HCT116 (cell line): Measurements from ENCODE around the gene KLRG1. TPM values are rescaled to one million over a fixed set of nuclear protein-coding genes. Genes with fewer than 3 reads are reported as not detected.

Experiments used
- ATAC-seq: fragments of 200-7000 bp; cut with Tn5 transposase; 2 replicates; pipeline ENCODE4 v1.9.1; 2020; ENCODE audit warnings: mild to moderate bottlenecking, moderate library complexity
- BruUV-seq: library from RNA; stranded (reverse); fragments of 400-500 nt; replicated peaks from 2 replicates; lab custom pipeline; 2021; lab: Mats Ljungman, UMichigan
- CTCF ChIA-PET: fragments of 300-600 bp; sonication (Branson Sonifier 250); formaldehyde crosslinking; loops from one replicate; lab custom pipeline; 2021; ENCODE audit warnings: antibody characterized with exemption; lab: Charles Lee
- POLR2A ChIA-PET: fragments of 300-600, 350-600 bp; sonication (Branson Sonifier 250); formaldehyde crosslinking; loops from one replicate; lab custom pipeline; 2021; ENCODE audit warnings: antibody characterized with exemption; lab: Charles Lee
- RAD21 ChIA-PET, 2 experiments: fragments of 300-600 bp; sonication (Branson Sonifier 250); formaldehyde crosslinking; loops; one replicate each; lab custom pipeline; 2023; ENCODE audit warnings: low total read pairs in 2 of 2; ENCODE audit not compliant: uncharacterized antibody in 2 of 2, unreplicated experiment in 2 of 2, low non-redundant PET in 1 of 2; lab: Charles Lee
- DNase-seq: peaks from one replicate; pipeline ENCODE4 v3.0.0-alpha.2; 2010; ENCODE audit warnings: low read depth, low spot score
- H2AFZ ChIP-seq: fragments of 200-600 bp; shearing (Covaris generic), sonication (generic); 2 replicates; pipeline ENCODE4 v1.6.1; 2017; ENCODE audit warnings: low read depth, mixed run types, mixed read lengths, antibody characterized with exemption, low read length; ENCODE audit not compliant: poor library complexity, severe bottlenecking
- H3K27ac ChIP-seq: 2 replicates; pipeline ENCODE4 v1.5.1; 2012; ENCODE audit warnings: low read depth, low read length
- H3K27me3 ChIP-seq: fragments of 200-600 bp; sonication (generic); 2 replicates; pipeline ENCODE4 v1.6.1; 2016; ENCODE audit warnings: mixed run types, low read length, mixed read lengths; ENCODE audit not compliant: insufficient read depth
- H3K36me3 ChIP-seq, 2 experiments: fragments of 200-500 bp in 1 of 2; fragments of 200-600 bp in 1 of 2; sonication (Bioruptor generic) in 1 of 2; sonication (generic) in 1 of 2; 2 replicates each; pipeline versions ENCODE4 v1.5.1 to v1.6.1; 2014 to 2016; ENCODE audit warnings: low read length in 2 of 2, inconsistent platforms in 1 of 2, mixed read lengths in 1 of 2, mixed run types in 1 of 2; ENCODE audit not compliant: insufficient read depth in 2 of 2, control insufficient read depth in 1 of 2
- H3K4me1 ChIP-seq, 2 experiments: fragments of 200-600 bp in 1 of 2; sonication (generic) in 1 of 2; 2 replicates each; pipeline versions ENCODE4 v1.5.1 to v1.6.1; 2012 to 2017; ENCODE audit warnings: low read length in 2 of 2, inconsistent platforms in 1 of 2, mild to moderate bottlenecking in 1 of 2, mixed read lengths in 1 of 2, mixed run types in 1 of 2, moderate library complexity in 1 of 2; ENCODE audit not compliant: insufficient read depth in 2 of 2, control insufficient read depth in 1 of 2
- H3K4me2 ChIP-seq: fragments of 200-600 bp; sonication (generic); 2 replicates; pipeline ENCODE4 v1.6.1; 2017; ENCODE audit warnings: mixed run types, low read length, mixed read lengths
- H3K4me3 ChIP-seq, 2 experiments: fragments of 200-600 bp in 1 of 2; sonication (generic) in 1 of 2; replicated peaks in 1 of 2; 2 replicates each; pipeline ENCODE4 v1.5.1; 2011 to 2016; ENCODE audit warnings: low read length in 2 of 2, control low read depth in 1 of 2, low read depth in 1 of 2, mild to moderate bottlenecking in 1 of 2, mixed read lengths in 1 of 2, mixed run types in 1 of 2
- H3K79me2 ChIP-seq: fragments of 200-600 bp; sonication (generic); 2 replicates; pipeline ENCODE4 v1.6.1; 2017; ENCODE audit warnings: mild to moderate bottlenecking, mixed run types, low read length, moderate library complexity, mixed read lengths; ENCODE audit not compliant: insufficient read depth
- H3K9ac ChIP-seq: fragments of 200-600 bp; sonication (generic); 2 replicates; pipeline ENCODE4 v1.6.1; 2016; ENCODE audit warnings: low read length, mixed read lengths
- H3K9me2 ChIP-seq: fragments of 200-600 bp; sonication (generic), shearing (Covaris generic); 2 replicates; pipeline ENCODE4 v1.6.1; 2017; ENCODE audit warnings: mixed run types, mild to moderate bottlenecking, moderate library complexity; ENCODE audit not compliant: insufficient read depth
- H3K9me3 ChIP-seq, 2 experiments: fragments of 200-500 bp in 1 of 2; fragments of 200-600 bp in 1 of 2; sonication (Bioruptor generic) in 1 of 2; sonication (generic) in 1 of 2; 2 replicates each; pipeline ENCODE4 v1.6.1; 2014 to 2017; ENCODE audit warnings: low read length in 2 of 2, mixed read lengths in 2 of 2, inconsistent platforms in 1 of 2, low read depth in 1 of 2, mild to moderate bottlenecking in 1 of 2, mixed run types in 1 of 2, moderate library complexity in 1 of 2; ENCODE audit not compliant: control insufficient read depth in 1 of 2, insufficient read depth in 1 of 2
- H4K20me1 ChIP-seq: fragments of 200-600 bp; sonication (generic), shearing (Covaris generic); 2 replicates; pipeline ENCODE4 v1.6.1; 2017; ENCODE audit warnings: mixed run types, mild to moderate bottlenecking, moderate library complexity; ENCODE audit not compliant: insufficient read depth
- CEBPB ChIP-seq: IDR thresholded peaks from 2 replicates; pipeline ENCODE4 v1.6.1; 2012; ENCODE audit warnings: low read depth
- ELF1 ChIP-seq: IDR thresholded peaks from 2 replicates; pipeline ENCODE4 v1.6.1; 2012; ENCODE audit warnings: low read depth, borderline replicate concordance
- EZH2phosphoT487 ChIP-seq: fragments of 200-600 bp; IDR thresholded peaks from 2 replicates; pipeline ENCODE4 v1.6.1; 2018; ENCODE audit warnings: antibody characterized with exemption, borderline replicate concordance
- JUND ChIP-seq: IDR thresholded peaks from 2 replicates; pipeline ENCODE4 v1.6.1; 2012
- POLR2AphosphoS5 ChIP-seq: IDR thresholded peaks from 2 replicates; pipeline ENCODE4 v1.6.1; 2011; ENCODE audit warnings: mild to moderate bottlenecking, low read depth, low read length, moderate library complexity
- YY1 ChIP-seq: IDR thresholded peaks from 2 replicates; pipeline ENCODE4 v1.6.1; 2011; ENCODE audit warnings: low read length, low read depth, moderate library complexity, mild to moderate bottlenecking; ENCODE audit not compliant: insufficient replicate concordance; ENCODE audit errors: extremely low read depth
- intact Hi-C: fragments of 100-400 bp; cut with micrococcal nuclease; formaldehyde crosslinking; loops from 2 replicates; pipeline ENCODE4 v1.10.0; 2022
- total RNA-seq: library from RNA; stranded (reverse); gene quantifications from one replicate; pipeline ENCODE4 v1.2.1, GENCODE V29; 2021; ENCODE audit not compliant: unreplicated experiment
- TF ChIP-seq, protein P1 (sequence below): IDR thresholded peaks from 2 replicates; pipeline ENCODE4 v1.6.1; 2011; ENCODE audit warnings: mild to moderate bottlenecking, low read length, moderate library complexity; ENCODE audit not compliant: insufficient replicate concordance; ENCODE audit errors: extremely low read depth
- TF ChIP-seq, protein P2 (sequence below): IDR thresholded peaks from 2 replicates; pipeline ENCODE4 v1.6.1; 2012

Gene KLRG1
- total RNA-seq, 1 experiment from 2014 or later, result 1.5 TPM

DNA sequence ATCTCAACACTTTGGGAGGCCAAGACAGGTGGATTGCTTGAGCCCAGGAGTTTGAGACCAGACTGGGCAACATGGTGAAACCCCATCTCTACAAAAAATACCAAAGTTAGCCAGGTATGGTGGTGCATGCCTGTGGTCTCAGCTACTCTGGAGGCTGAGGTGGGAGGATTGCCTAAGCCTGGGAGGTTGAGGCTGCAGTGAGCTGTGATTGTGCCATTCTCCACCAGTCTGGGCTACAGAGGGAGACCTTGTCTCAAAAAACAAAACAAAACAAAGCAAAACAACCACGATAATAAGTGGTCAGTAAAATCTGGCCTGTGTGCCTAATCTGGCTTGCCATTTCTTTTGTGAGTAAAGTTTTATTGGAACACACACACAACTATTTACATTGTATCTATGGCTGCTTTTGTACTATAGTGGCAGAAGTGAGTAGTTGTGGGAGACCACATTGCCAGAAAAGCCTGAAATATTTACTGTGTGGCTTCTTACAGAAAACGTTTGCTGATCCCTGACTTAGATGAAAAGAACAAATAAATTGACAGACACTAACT, 19.4 kb upstream of the KLRG1 start:
- Histone ChIP-seq H3K4me1 (no peaks in the 10 kb centered on the region), H3K79me2 (no peaks in the 10 kb centered on the region), H3K27ac (no peak overlapping the region), H3K36me3 (no peaks in the 10 kb centered on the region), H3K9me2 (no peaks in the 10 kb centered on the region), H3K4me3 (no peak overlapping the region), H2AFZ (no peak overlapping the region), H3K9me3 (peaks cover 7 to 11% of the 10 kb centered on the region in 2 experiments; a peak in 2 of 4 replicates), H3K9ac (no peak overlapping the region), H4K20me1 (no peaks in the 10 kb centered on the region), H3K27me3 (no peaks in the 10 kb centered on the region), H3K4me2 (no peak overlapping the region)
- no TSS peak for BruUV-seq
- intact Hi-C loops, result no loop called here
- CTCF ChIA-PET, result no interaction called here
- no peak for TF ChIP-seq ELF1
- no peak for TF ChIP-seq YY1
- no peak for TF ChIP-seq JUND
- TF ChIP-seq, protein P1, sequence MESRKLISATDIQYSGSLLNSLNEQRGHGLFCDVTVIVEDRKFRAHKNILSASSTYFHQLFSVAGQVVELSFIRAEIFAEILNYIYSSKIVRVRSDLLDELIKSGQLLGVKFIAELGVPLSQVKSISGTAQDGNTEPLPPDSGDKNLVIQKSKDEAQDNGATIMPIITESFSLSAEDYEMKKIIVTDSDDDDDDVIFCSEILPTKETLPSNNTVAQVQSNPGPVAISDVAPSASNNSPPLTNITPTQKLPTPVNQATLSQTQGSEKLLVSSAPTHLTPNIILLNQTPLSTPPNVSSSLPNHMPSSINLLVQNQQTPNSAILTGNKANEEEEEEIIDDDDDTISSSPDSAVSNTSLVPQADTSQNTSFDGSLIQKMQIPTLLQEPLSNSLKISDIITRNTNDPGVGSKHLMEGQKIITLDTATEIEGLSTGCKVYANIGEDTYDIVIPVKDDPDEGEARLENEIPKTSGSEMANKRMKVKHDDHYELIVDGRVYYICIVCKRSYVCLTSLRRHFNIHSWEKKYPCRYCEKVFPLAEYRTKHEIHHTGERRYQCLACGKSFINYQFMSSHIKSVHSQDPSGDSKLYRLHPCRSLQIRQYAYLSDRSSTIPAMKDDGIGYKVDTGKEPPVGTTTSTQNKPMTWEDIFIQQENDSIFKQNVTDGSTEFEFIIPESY, result no peak
- TF ChIP-seq, protein P2, sequence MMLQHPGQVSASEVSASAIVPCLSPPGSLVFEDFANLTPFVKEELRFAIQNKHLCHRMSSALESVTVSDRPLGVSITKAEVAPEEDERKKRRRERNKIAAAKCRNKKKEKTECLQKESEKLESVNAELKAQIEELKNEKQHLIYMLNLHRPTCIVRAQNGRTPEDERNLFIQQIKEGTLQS, result no peak
- no peak for TF ChIP-seq POLR2AphosphoS5
- TF ChIP-seq CEBPB, result no peak
- TF ChIP-seq EZH2phosphoT487, result no peak
- RAD21 ChIA-PET, result no interaction called here
- DNase-seq (no peak), ATAC-seq (no peak)
- POLR2A ChIA-PET, result no interaction called here
